H1 (cell line): ENCODE results near the gene ZNF362. TPM values are rescaled to one million over a fixed set of nuclear protein-coding genes. Genes with fewer than 3 reads are reported as not detected.

ENCODE experiments used
- CTCF ChIA-PET: fragments of 300-600 bp; sonication (Branson Sonifier 250); formaldehyde crosslinking; loops from one replicate; lab custom pipeline; 2021; ENCODE audit not compliant: partially characterized antibody; lab: Charles Lee
- POLR2A ChIA-PET: fragments of 300-600 bp; sonication (Branson Sonifier 250); formaldehyde crosslinking; loops from one replicate; lab custom pipeline; 2021; ENCODE audit warnings: inconsistent platforms; ENCODE audit not compliant: partially characterized antibody; lab: Charles Lee
- DNase-seq, 2 experiments: peaks; one replicate each; pipeline versions ENCODE4 v3.0.0 to v3.0.0-alpha.2; 2010 to 2022; ENCODE audit warnings: low spot score in 2 of 2, low read depth in 1 of 2, mixed read lengths in 1 of 2
- FAIRE-seq: peaks from 2 replicates; lab custom pipeline; 2011; peaks lifted over from hg19 to GRCh38; lab: Jason Lieb, UNC
- H2AFZ ChIP-seq: 2 replicates; pipeline ENCODE4 v1.8.1; 2012; ENCODE audit warnings: low read length, inconsistent platforms
- H2AK5ac ChIP-seq: 2 replicates; pipeline ENCODE4 v1.6.1; 2013; ENCODE audit warnings: low read depth, low read length
- H2BK120ac ChIP-seq: replicated peaks from 2 replicates; pipeline ENCODE3; 2013; ENCODE audit warnings: low read depth, low read length, inconsistent platforms
- H2BK12ac ChIP-seq: 2 replicates; pipeline ENCODE4 v1.6.1; 2013; ENCODE audit warnings: low read depth, low read length
- H2BK15ac ChIP-seq: 2 replicates; pipeline ENCODE4 v1.6.1; 2013; ENCODE audit warnings: low read length
- H2BK20ac ChIP-seq: 2 replicates; pipeline ENCODE4 v1.6.1; 2013; ENCODE audit warnings: low read length
- H2BK5ac ChIP-seq: 2 replicates; pipeline ENCODE4 v1.6.1; 2013; ENCODE audit warnings: low read depth, low read length
- H3K14ac ChIP-seq: 2 replicates; pipeline ENCODE4 v1.6.1; 2013; ENCODE audit warnings: inconsistent platforms; ENCODE audit not compliant: insufficient read length
- H3K18ac ChIP-seq: 2 replicates; pipeline ENCODE4 v1.6.1; 2013; ENCODE audit warnings: low read length; ENCODE audit errors: extremely low read depth
- H3K23ac ChIP-seq: 2 replicates; pipeline ENCODE4 v1.6.1; 2013; ENCODE audit warnings: inconsistent platforms; ENCODE audit not compliant: insufficient read length
- H3K23me2 ChIP-seq: 2 replicates; pipeline ENCODE4 v1.6.1; 2013; ENCODE audit warnings: low read depth, low read length
- H3K27ac ChIP-seq: 2 replicates; pipeline ENCODE4 v1.6.1; 2011; ENCODE audit warnings: low read depth, low read length, inconsistent platforms
- H3K27me3 ChIP-seq, 4 experiments: replicated peaks in 1 of 4; 1 replicate in 1 of 4; 2 replicates in 3 of 4; pipeline versions ENCODE4 v1.6.1 to v1.8.1; 2011 to 2013; ENCODE audit warnings: low read length in 3 of 4, mild to moderate bottlenecking in 3 of 4, inconsistent platforms in 2 of 4, mixed read lengths in 2 of 4, moderate library complexity in 1 of 4; ENCODE audit not compliant: control insufficient read depth in 3 of 4, insufficient read depth in 3 of 4; ENCODE audit errors: extremely low read depth in 1 of 4
- H3K36me3 ChIP-seq, 4 experiments: 2 replicates each; pipeline versions ENCODE4 v1.6.1 to v1.8.1; 2011 to 2013; ENCODE audit warnings: mild to moderate bottlenecking in 4 of 4, low read length in 3 of 4, moderate library complexity in 2 of 4, control low read depth in 1 of 4, inconsistent platforms in 1 of 4; ENCODE audit not compliant: insufficient read depth in 4 of 4, control insufficient read depth in 2 of 4
- H3K4ac ChIP-seq: replicated peaks from 2 replicates; pipeline ENCODE3; 2013; ENCODE audit warnings: low read length, low read depth, mixed read lengths, inconsistent platforms; ENCODE audit not compliant: insufficient read length
- H3K4me1 ChIP-seq, 4 experiments: replicated peaks in 1 of 4; 1 replicate in 1 of 4; 2 replicates in 3 of 4; pipeline versions ENCODE4 v1.6.1 to v1.8.1; 2011 to 2013; ENCODE audit warnings: low read length in 3 of 4, inconsistent platforms in 2 of 4, mixed read lengths in 1 of 4; ENCODE audit not compliant: insufficient read depth in 4 of 4, control insufficient read depth in 3 of 4
- H3K4me2 ChIP-seq, 2 experiments: 2 replicates each; pipeline versions ENCODE4 v1.6.1 to v1.8.1; 2011 to 2013; ENCODE audit warnings: low read depth in 2 of 2, low read length in 2 of 2, control low read depth in 1 of 2, inconsistent platforms in 1 of 2, mild to moderate bottlenecking in 1 of 2; ENCODE audit not compliant: insufficient read depth in 1 of 2
- H3K4me3 ChIP-seq, 4 experiments: fragments of 200-600, 300-600 bp in 1 of 4; sonication (generic), shearing (Covaris generic), sonication (Bioruptor Twin) in 1 of 4; 2 replicates each; pipeline versions ENCODE4 v1.5.1 to v1.8.1; 2011 to 2016; ENCODE audit warnings: low read length in 4 of 4, low read depth in 3 of 4, control low read depth in 2 of 4, inconsistent platforms in 2 of 4, mild to moderate bottlenecking in 2 of 4, mixed read lengths in 1 of 4, moderate library complexity in 1 of 4; ENCODE audit not compliant: insufficient read depth in 2 of 4; ENCODE audit errors: extremely low read depth in 1 of 4
- H3K56ac ChIP-seq: replicated peaks from 2 replicates; pipeline ENCODE3; 2013; ENCODE audit warnings: low read depth, mild to moderate bottlenecking, mixed read lengths, low read length, inconsistent platforms; ENCODE audit not compliant: insufficient read length
- H3K79me1 ChIP-seq: 2 replicates; pipeline ENCODE4 v1.6.1; 2013; ENCODE audit warnings: low read depth, low read length, control low read depth
- H3K79me2 ChIP-seq, 2 experiments: 2 replicates each; pipeline versions ENCODE4 v1.6.1 to v1.8.1; 2012 to 2013; ENCODE audit warnings: low read length in 2 of 2, mild to moderate bottlenecking in 2 of 2, inconsistent platforms in 1 of 2; ENCODE audit not compliant: insufficient read depth in 2 of 2, control insufficient read depth in 1 of 2
- H3K9ac ChIP-seq, 4 experiments: replicated peaks in 1 of 4; 1 replicate in 1 of 4; 2 replicates in 3 of 4; pipeline versions ENCODE4 v1.6.1 to v1.8.1; 2011 to 2013; ENCODE audit warnings: low read depth in 3 of 4, low read length in 3 of 4, control low read depth in 2 of 4, mild to moderate bottlenecking in 2 of 4, moderate library complexity in 2 of 4, inconsistent platforms in 1 of 4; ENCODE audit errors: extremely low read depth in 1 of 4
- H3K9me3 ChIP-seq, 2 experiments: 2 replicates each; pipeline versions ENCODE4 v1.6.1 to v1.8.1; 2012 to 2013; ENCODE audit warnings: mild to moderate bottlenecking in 2 of 2, moderate library complexity in 2 of 2, control low read depth in 1 of 2, inconsistent platforms in 1 of 2, low read depth in 1 of 2, low read length in 1 of 2, mixed read lengths in 1 of 2; ENCODE audit not compliant: insufficient read depth in 2 of 2
- H4K20me1 ChIP-seq, 2 experiments: replicated peaks in 1 of 2; 2 replicates each; pipeline versions ENCODE3 to v1.8.1; 2011 to 2013; ENCODE audit warnings: inconsistent platforms in 2 of 2, low read length in 2 of 2, mild to moderate bottlenecking in 1 of 2; ENCODE audit not compliant: insufficient read depth in 2 of 2, control insufficient read depth in 1 of 2
- H4K5ac ChIP-seq: 2 replicates; pipeline ENCODE4 v1.6.1; 2013; ENCODE audit warnings: low read length, low read depth, mixed read lengths, inconsistent platforms; ENCODE audit not compliant: insufficient read length
- H4K8ac ChIP-seq: 2 replicates; pipeline ENCODE4 v1.8.0; 2013; ENCODE audit warnings: mild to moderate bottlenecking, moderate library complexity, low read length, inconsistent platforms; ENCODE audit not compliant: insufficient read depth; ENCODE audit errors: extremely low read depth
- H4K91ac ChIP-seq: replicated peaks from 2 replicates; pipeline ENCODE3; 2013; ENCODE audit warnings: low read length, mixed read lengths, inconsistent platforms; ENCODE audit not compliant: insufficient read length
- ASH2L ChIP-seq: fragments of 200-600, 300-600 bp; sonication (generic); IDR thresholded peaks from one replicate; pipeline ENCODE4 v1.7.1; 2017; ENCODE audit warnings: low read length
- CREB1 ChIP-seq: IDR thresholded peaks from 2 replicates; pipeline ENCODE4 v1.6.1; 2012; ENCODE audit warnings: inconsistent platforms
- KDM4A ChIP-seq: IDR thresholded peaks from one replicate; pipeline ENCODE4 v1.7.1; 2012; ENCODE audit warnings: low read depth, mild to moderate bottlenecking, moderate library complexity, low read length, inconsistent platforms; ENCODE audit not compliant: severe bottlenecking
- PHF8 ChIP-seq: fragments of 200-600 bp; sonication (generic); conservative IDR thresholded peaks from 2 replicates; pipeline ENCODE4 v1.7.1; 2012; ENCODE audit warnings: low read depth, mild to moderate bottlenecking, inconsistent platforms, low read length, moderate library complexity
- POLR2A ChIP-seq, 2 experiments: IDR thresholded peaks; 1 replicate in 1 of 2; 2 replicates in 1 of 2; pipeline ENCODE4 v1.6.1; 2011; ENCODE audit warnings: low read depth in 2 of 2, low read length in 2 of 2, mild to moderate bottlenecking in 2 of 2; ENCODE audit errors: control extremely low read depth in 1 of 2
- POLR2AphosphoS5 ChIP-seq: IDR thresholded peaks from 2 replicates; pipeline ENCODE4 v1.6.1; 2011; ENCODE audit warnings: low read depth, low read length
- SP4 ChIP-seq: IDR thresholded peaks from 2 replicates; pipeline ENCODE4 v1.6.1; 2012; ENCODE audit warnings: low read length, inconsistent platforms
- YY1 ChIP-seq: IDR thresholded peaks from 2 replicates; pipeline ENCODE4 v1.6.1; 2011; ENCODE audit warnings: low read depth, mild to moderate bottlenecking, low read length
- WGBS, 2 experiments: shearing (Covaris generic) in 1 of 2; methylation state at CpG; one replicate each; pipeline versions ENCODE4 v1.1.6 to v1.1.7; 2013 to 2015; ENCODE audit warnings: low lambda C conversion rate in 2 of 2, mixed read lengths in 2 of 2, inconsistent platforms in 1 of 2, low coverage in 1 of 2, missing lambda C conversion rate in 1 of 2; ENCODE audit not compliant: insufficient replicate concordance in 2 of 2, insufficient coverage in 1 of 2, insufficient read length in 1 of 2; ENCODE audit errors: extremely low coverage in 1 of 2, missing lambda C conversion rate in 1 of 2; 5-methylcytosine and 5-hydroxymethylcytosine counted together
- polyA plus RNA-seq, 7 experiments: library from polyadenylated mRNA; depleted of rRNA in 3 of 7; stranded (reverse) in 5 of 7; unstranded in 2 of 7; fragments of >200 nt in 5 of 7; fragments of 200-250 nt in 2 of 7; gene quantifications; 1 replicate in 5 of 7; 2 replicates in 1 of 7; 4 replicates in 1 of 7; pipeline versions ENCODE4 v1.2.1 to v1.2.3, GENCODE V29; 2011 to 2013; ENCODE audit warnings: missing spikeins in 2 of 7, mixed read lengths in 2 of 7
- total RNA-seq: library from RNA; stranded (reverse); fragmentation: NEBNext Ultra II Directional; extraction: Animal tissue kit (Norgen Biotek cat#: 25700); gene quantifications from 2 replicates; pipeline ENCODE4 v1.2.1, GENCODE V29; 2021
- TF ChIP-seq, protein P1 (sequence below), 3 experiments: IDR thresholded peaks; 1 replicate in 2 of 3; 2 replicates in 1 of 3; pipeline versions ENCODE4 v1.5.1 to v1.6.1; 2011; ENCODE audit warnings: low read length in 3 of 3, mild to moderate bottlenecking in 3 of 3, inconsistent platforms in 2 of 3, low read depth in 1 of 3, moderate library complexity in 1 of 3; ENCODE audit not compliant: insufficient read depth in 1 of 3; ENCODE audit errors: control extremely low read depth in 1 of 3

The ZNF362 gene
- total and polyA plus RNA-seq, 2 of the 8 experiments (the other 6 are each of a cell fraction or from before 2014, with no cell fraction given) = 24.2 to 27.8 TPM

DNA sequence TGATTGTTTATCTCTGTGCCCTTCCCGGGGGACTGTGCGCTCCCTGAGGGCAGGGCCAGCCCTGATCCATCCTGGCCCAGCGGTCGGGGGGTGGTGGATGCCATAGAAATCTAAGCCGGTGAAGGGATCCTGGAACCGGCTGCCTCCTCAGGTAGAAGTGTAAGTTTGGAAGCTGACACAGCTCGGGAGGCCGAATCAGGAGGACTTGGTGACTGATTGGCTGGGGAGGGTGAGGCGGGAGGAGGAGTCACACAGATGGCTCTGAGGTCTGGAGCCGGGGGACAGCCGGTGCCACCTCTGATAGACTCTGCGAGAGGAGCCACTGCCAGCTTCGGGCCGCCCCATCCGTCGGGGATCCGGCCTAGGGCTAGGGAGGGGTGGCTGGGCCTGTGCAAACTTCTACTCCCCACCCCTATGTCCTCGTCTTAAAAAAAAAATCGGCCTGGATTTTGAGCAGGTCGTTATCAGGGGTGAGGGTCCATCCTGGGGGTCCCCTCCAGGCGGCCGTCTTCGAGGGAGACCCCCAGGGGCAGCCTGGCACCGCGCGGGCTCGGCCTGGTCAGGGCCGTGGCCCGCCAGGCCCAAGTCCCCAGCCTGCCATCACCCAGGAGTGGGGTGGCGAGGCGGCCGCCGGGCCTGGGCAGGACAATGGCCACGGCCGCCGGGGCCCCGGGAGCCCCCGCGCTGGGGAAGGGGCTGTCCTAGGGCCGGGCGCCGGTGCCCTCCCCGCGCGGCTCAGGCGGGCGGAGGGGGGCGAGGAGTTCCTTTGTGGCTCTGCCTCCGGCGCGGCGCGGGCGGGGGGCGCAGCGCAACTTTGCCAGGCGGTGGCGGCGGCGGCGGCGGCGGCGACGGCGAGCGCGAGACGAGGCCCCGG lies 708 bp upstream of the ZNF362 start:
- ChIA-PET CTCF (interaction anchor here (0.8 to 1.3 kb wide), 3 partner anchors 22 to 86 kb away, joined by 3 to 6 read pairs (median 3); no protein-coding TSS in a partner anchor), POLR2A (interaction anchor here (0.6 to 1.7 kb wide), 7 partner anchors 11 to 140 kb away, joined by 3 to 6 read pairs (median 4); no protein-coding TSS in a partner anchor)
- H3K14ac ChIP-seq = no peak overlapping the region
- no peak overlapping the region for H4K91ac ChIP-seq
- H3K79me1 ChIP-seq = peaks cover 14% of the 10 kb centered on the region
- H2BK15ac ChIP-seq = no peak overlapping the region
- H3K79me2 ChIP-seq = peaks cover 0 to 31% of the 10 kb centered on the region in 2 experiments; a peak in 2 of 4 replicates
- H3K23ac ChIP-seq = no peak overlapping the region
- H3K4me1 ChIP-seq = peaks cover 0 to 20% (median 10%) of the 10 kb centered on the region in 4 experiments; a peak in 5 of 7 replicates
- peak overlapping the region; percentile 46 to 77 for H3K4me2 ChIP-seq
- DNase-seq = peak; percentile 41 to 82
- no peak overlapping the region; the same call in 1 of the 2 replicates for H3K18ac ChIP-seq
- peaks cover 7% of the 10 kb centered on the region; the same call in 1 of the 2 replicates for H3K23me2 ChIP-seq
- H3K27ac ChIP-seq = no peak overlapping the region
- H2AFZ ChIP-seq = no peak overlapping the region
- H4K8ac ChIP-seq = peak overlapping the region; percentile 81; the same call in 1 of the 2 replicates
- no peak overlapping the region for H2AK5ac ChIP-seq
- H4K20me1 ChIP-seq = peaks cover 0 to 5% of the 10 kb centered on the region in 2 experiments
- H3K56ac ChIP-seq = no peak overlapping the region
- no peak overlapping the region for H2BK5ac ChIP-seq
- H3K36me3 ChIP-seq = no peaks in the 10 kb centered on the region
- H3K9ac ChIP-seq = peak overlapping the region in 2 of 4 experiments; percentile 25 to 46; a peak in 4 of 7 replicates
- H3K4ac ChIP-seq = no peak overlapping the region
- H2BK120ac ChIP-seq = no peak overlapping the region
- no peak overlapping the region for H4K5ac ChIP-seq
- peaks cover 0 to 6% (median 0%) of the 10 kb centered on the region in 4 experiments; a peak in 1 of 7 replicates for H3K27me3 ChIP-seq
- no peak overlapping the region for H2BK20ac ChIP-seq
- H3K9me3 ChIP-seq = no peaks in the 10 kb centered on the region
- FAIRE-seq = no peak
- 9% methylated on average over 36 of the region's 70 CpGs; no CpG with 5 or more reads in 1 of the 2 experiments for WGBS, 2 experiments
- H2BK12ac ChIP-seq = no peak overlapping the region
- peak overlapping the region; percentile 47 to 90 (median 61) for H3K4me3 ChIP-seq
- TF ChIP-seq YY1 (no peak), KDM4A (peak; percentile 29), ASH2L (no peak), PHF8 (peak; percentile 44; the same call in 1 of the 2 replicates), POLR2AphosphoS5 (peak; percentile 80; the same call in 1 of the 2 replicates), POLR2A (IDR thresholded peaks at IDR 0.05; ENCODE audit: control extremely low read depth in 1 of 2, low read depth in 2 of 2, low read length in 2 of 2) (peak; percentile 61 to 77), SP4 (no peak), CREB1 (no peak)
- TF ChIP-seq, protein P1, sequence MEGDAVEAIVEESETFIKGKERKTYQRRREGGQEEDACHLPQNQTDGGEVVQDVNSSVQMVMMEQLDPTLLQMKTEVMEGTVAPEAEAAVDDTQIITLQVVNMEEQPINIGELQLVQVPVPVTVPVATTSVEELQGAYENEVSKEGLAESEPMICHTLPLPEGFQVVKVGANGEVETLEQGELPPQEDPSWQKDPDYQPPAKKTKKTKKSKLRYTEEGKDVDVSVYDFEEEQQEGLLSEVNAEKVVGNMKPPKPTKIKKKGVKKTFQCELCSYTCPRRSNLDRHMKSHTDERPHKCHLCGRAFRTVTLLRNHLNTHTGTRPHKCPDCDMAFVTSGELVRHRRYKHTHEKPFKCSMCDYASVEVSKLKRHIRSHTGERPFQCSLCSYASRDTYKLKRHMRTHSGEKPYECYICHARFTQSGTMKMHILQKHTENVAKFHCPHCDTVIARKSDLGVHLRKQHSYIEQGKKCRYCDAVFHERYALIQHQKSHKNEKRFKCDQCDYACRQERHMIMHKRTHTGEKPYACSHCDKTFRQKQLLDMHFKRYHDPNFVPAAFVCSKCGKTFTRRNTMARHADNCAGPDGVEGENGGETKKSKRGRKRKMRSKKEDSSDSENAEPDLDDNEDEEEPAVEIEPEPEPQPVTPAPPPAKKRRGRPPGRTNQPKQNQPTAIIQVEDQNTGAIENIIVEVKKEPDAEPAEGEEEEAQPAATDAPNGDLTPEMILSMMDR (IDR thresholded peaks at IDR 0.05; ENCODE audit: control extremely low read depth in 1 of 3, insufficient read depth in 1 of 3, low read depth in 1 of 3, low read length in 3 of 3) = no peak
